CD4-positive, alpha-beta memory T cell (primary cell): ENCODE results near the gene TACC2. TPM values are rescaled to one million over a fixed set of nuclear protein-coding genes. Genes with fewer than 3 reads are reported as not detected.
A peak's percentile ranks its signal among the peaks of the same experiment; 100 is the strongest.

Source experiments
- CTCF ChIA-PET: fragments of 350-600 bp; sonication (Branson Sonifier 250); formaldehyde crosslinking; loops from one replicate; lab custom pipeline; 2021; ENCODE audit warnings: inconsistent platforms; ENCODE audit not compliant: partially characterized antibody; lab: Charles Lee
- POLR2A ChIA-PET: fragments of 350-600 bp; sonication (Branson Sonifier 250); formaldehyde crosslinking; loops from one replicate; lab custom pipeline; 2021; ENCODE audit not compliant: partially characterized antibody; lab: Charles Lee
- DNase-seq, 5 donors: peaks; one replicate each; pipeline versions ENCODE4 v3.0.0 to v3.0.0-alpha.2; 2020 to 2022; ENCODE audit warnings: mixed read lengths in 1 of 5
- H3K27ac ChIP-seq: one replicate; pipeline ENCODE4 v1.7.0; 2013; ENCODE audit warnings: low read depth, low read length
- H3K27me3 ChIP-seq: 2 replicates; pipeline ENCODE4 v1.7.0; 2013; ENCODE audit warnings: mild to moderate bottlenecking, low read length, moderate library complexity; ENCODE audit not compliant: insufficient read depth
- H3K36me3 ChIP-seq: 2 replicates; pipeline ENCODE4 v1.7.0; 2013; ENCODE audit warnings: mild to moderate bottlenecking, low read length, moderate library complexity; ENCODE audit not compliant: insufficient read depth
- H3K4me1 ChIP-seq: 2 replicates; pipeline ENCODE4 v1.7.0; 2013; ENCODE audit warnings: mild to moderate bottlenecking, low read length, moderate library complexity; ENCODE audit not compliant: insufficient read depth
- H3K4me3 ChIP-seq, 2 donors: one replicate each; pipeline ENCODE4 v1.7.0; 2013; ENCODE audit warnings: low read length in 2 of 2, mild to moderate bottlenecking in 1 of 2
- H3K9me3 ChIP-seq, 2 donors: one replicate each; pipeline ENCODE4 v1.7.0; 2013; ENCODE audit warnings: low read length in 2 of 2, control low read depth in 1 of 2; ENCODE audit not compliant: control insufficient read depth in 1 of 2
- H3K27ac Mint-ChIP-seq, 7 donors: one replicate each; pipeline ENCODE4 v1.8.0; 2020 to 2021; ENCODE audit warnings: mixed read lengths in 7 of 7, mild to moderate bottlenecking in 6 of 7, inconsistent platforms in 3 of 7, moderate library complexity in 3 of 7
- H3K27me3 Mint-ChIP-seq, 2 donors: one replicate each; pipeline ENCODE4 v1.8.0; 2020 to 2021; ENCODE audit warnings: mixed read lengths in 2 of 2
- H3K36me3 Mint-ChIP-seq, 2 donors: one replicate each; pipeline ENCODE4 v1.8.0; 2020 to 2021; ENCODE audit warnings: mixed read lengths in 2 of 2, inconsistent platforms in 1 of 2, mild to moderate bottlenecking in 1 of 2
- H3K4me1 Mint-ChIP-seq, 4 donors: one replicate each; pipeline ENCODE4 v1.8.0; 2020 to 2021; ENCODE audit warnings: mixed read lengths in 4 of 4, mild to moderate bottlenecking in 1 of 4
- H3K4me3 Mint-ChIP-seq, 8 donors: one replicate each; pipeline ENCODE4 v1.8.0; 2020 to 2021; ENCODE audit warnings: mixed read lengths in 8 of 8, mild to moderate bottlenecking in 7 of 8, moderate library complexity in 6 of 8, inconsistent platforms in 3 of 8
- H3K9me3 Mint-ChIP-seq, 8 donors: one replicate each; pipeline ENCODE4 v1.8.0; 2020 to 2021; ENCODE audit warnings: mixed read lengths in 8 of 8, mild to moderate bottlenecking in 5 of 8, inconsistent platforms in 3 of 8, moderate library complexity in 1 of 8
- intact Hi-C: fragments of 100-400 bp; cut with micrococcal nuclease; formaldehyde crosslinking; loops from one replicate; pipeline ENCODE4 v1.15.1; 2023
- polyA plus RNA-seq, 2 donors: library from polyadenylated mRNA; unstranded; fragments of 300-500 nt; fragmentation: Illumina TruSeq; gene quantifications; one replicate each; pipeline ENCODE4 v1.2.3, GENCODE V29; 2021
- total RNA-seq, 2 experiments: library from RNA; stranded (reverse); gene quantifications; one replicate each; pipeline ENCODE4 v1.2.3, GENCODE V29; 2021

Gene TACC2
- total and polyA plus RNA-seq, 4 experiments from 2014 or later, result not detected

GRCh38 chr10:122158362-122158761, 169.4 kb downstream of the TACC2 start:
- H3K4me3 Mint-ChIP-seq, result no peak overlapping the region
- H3K36me3 ChIP-seq, result no peaks in the 10 kb centered on the region
- no peak overlapping the region for H3K27ac ChIP-seq
- intact Hi-C loops, result no loop called here
- H3K27ac Mint-ChIP-seq, result no peak overlapping the region
- H3K27me3 Mint-ChIP-seq, result peaks cover 28 to 37% of the 10 kb centered on the region in 2 donors
- no peaks in the 10 kb centered on the region for H3K4me1 ChIP-seq
- POLR2A ChIA-PET, result no interaction called here
- CTCF ChIA-PET, result no interaction called here
- no peak for DNase-seq
- peaks cover 8% of the 10 kb centered on the region for H3K27me3 ChIP-seq
- H3K9me3 ChIP-seq, result no peaks in the 10 kb centered on the region
- H3K4me1 Mint-ChIP-seq, result no peaks in the 10 kb centered on the region
- H3K4me3 ChIP-seq, result no peak overlapping the region
- no peaks in the 10 kb centered on the region for H3K36me3 Mint-ChIP-seq
- H3K9me3 Mint-ChIP-seq, result peaks cover 0 to 1% (median 0%) of the 10 kb centered on the region in 8 donors

DNA sequence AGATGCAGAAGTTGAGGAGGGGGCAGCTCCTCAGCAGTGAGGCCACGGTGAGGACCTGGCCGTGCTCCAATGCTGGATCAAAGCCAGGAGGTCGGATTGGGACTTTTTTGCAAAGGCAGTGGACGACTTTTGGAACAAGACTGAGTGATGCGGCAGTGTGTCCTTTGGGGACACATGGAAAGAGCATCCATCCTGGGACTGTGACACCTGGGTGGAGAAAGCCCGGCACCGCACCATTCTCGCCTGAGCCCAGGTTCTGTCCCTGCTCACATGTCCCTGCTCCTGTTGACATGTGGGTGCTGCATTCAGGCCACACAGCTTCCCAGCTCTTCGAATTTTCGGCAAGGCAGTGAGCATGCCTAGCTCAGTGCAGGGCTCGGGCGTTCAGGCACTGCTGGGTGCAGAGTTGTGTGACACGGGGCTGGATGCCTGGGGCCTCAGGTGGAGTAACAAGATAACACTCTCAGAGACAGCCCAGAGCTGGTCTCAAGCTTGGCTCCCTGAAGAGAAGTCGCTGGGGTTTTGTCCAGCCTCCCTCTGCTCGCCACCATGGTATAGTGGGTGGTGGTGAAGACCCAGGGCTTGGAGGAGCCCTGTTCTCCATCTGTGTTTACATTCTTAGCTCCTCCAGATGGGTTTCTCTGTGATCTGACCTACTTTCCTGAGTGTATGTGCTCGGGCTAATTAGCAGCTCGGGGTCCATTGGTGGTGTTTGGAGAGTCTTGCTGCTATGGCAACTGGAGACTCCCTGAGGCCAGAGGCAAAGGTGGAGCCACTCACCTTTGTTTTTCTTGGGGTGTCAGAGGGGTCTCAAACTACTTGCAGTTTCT, 170.4 kb downstream of the TACC2 start:
- ChIA-PET CTCF (no interaction called here), POLR2A (no interaction called here)
- H3K9me3 Mint-ChIP-seq, result peaks cover 0 to 1% (median 0%) of the 10 kb centered on the region in 8 donors
- intact Hi-C loops, result no loop called here
- peaks cover 12% of the 10 kb centered on the region for H3K27me3 ChIP-seq
- no peak for DNase-seq
- no peaks in the 10 kb centered on the region for H3K4me1 ChIP-seq
- H3K27ac ChIP-seq, result no peak overlapping the region
- peaks cover 3 to 5% (median 4%) of the 10 kb centered on the region in 4 donors for H3K4me1 Mint-ChIP-seq
- no peak overlapping the region for H3K27ac Mint-ChIP-seq
- H3K27me3 Mint-ChIP-seq, result peaks cover 31 to 41% of the 10 kb centered on the region in 2 donors
- no peaks in the 10 kb centered on the region for H3K36me3 ChIP-seq
- no peaks in the 10 kb centered on the region for H3K36me3 Mint-ChIP-seq
- no peak overlapping the region for H3K4me3 ChIP-seq
- H3K4me3 Mint-ChIP-seq, result no peak overlapping the region
- H3K9me3 ChIP-seq, result no peaks in the 10 kb centered on the region

- Mint-ChIP-seq H3K36me3 (no peaks in the 10 kb centered on the region), H3K4me3 (no peak overlapping the region), H3K27ac (no peak overlapping the region), H3K27me3 (peaks cover 42 to 57% of the 10 kb centered on the region in 2 donors), H3K9me3 (peaks cover 0 to 5% (median 0%) of the 10 kb centered on the region in 8 donors), H3K4me1 (peaks cover 5 to 12% (median 9%) of the 10 kb centered on the region in 4 donors)
- no peaks in the 10 kb centered on the region for H3K4me1 ChIP-seq
- intact Hi-C loops, result no loop called here
- no peak overlapping the region for H3K4me3 ChIP-seq
- peaks cover 17% of the 10 kb centered on the region for H3K27me3 ChIP-seq
- no peak overlapping the region for H3K27ac ChIP-seq
- no peaks in the 10 kb centered on the region for H3K9me3 ChIP-seq
- ChIA-PET POLR2A (no interaction called here), CTCF (no interaction called here)
- no peak for DNase-seq
- H3K36me3 ChIP-seq, result no peaks in the 10 kb centered on the region
Observed at GRCh38 chr10:122161795-122162194, 172.8 kb downstream of the TACC2 start.

- no peaks in the 10 kb centered on the region for H3K36me3 ChIP-seq
- ChIA-PET POLR2A (no interaction called here), CTCF (no interaction called here)
- no peak overlapping the region for H3K27ac ChIP-seq
- no peaks in the 10 kb centered on the region for H3K9me3 ChIP-seq
- Mint-ChIP-seq H3K36me3 (no peaks in the 10 kb centered on the region), H3K4me3 (peak overlapping the region in 2 of 8 donors; percentile 43 to 58), H3K4me1 (peaks cover 5 to 12% (median 9%) of the 10 kb centered on the region in 4 donors), H3K27ac (no peak overlapping the region), H3K27me3 (peaks cover 46 to 60% of the 10 kb centered on the region in 2 donors), H3K9me3 (peaks cover 0 to 5% (median 0%) of the 10 kb centered on the region in 8 donors)
- H3K4me3 ChIP-seq, result no peak overlapping the region
- no peaks in the 10 kb centered on the region for H3K4me1 ChIP-seq
- H3K27me3 ChIP-seq, result peaks cover 17% of the 10 kb centered on the region
- DNase-seq, result no peak
- intact Hi-C loops, result no loop called here
Observed at GRCh38 chr10:122162671-122163173, 173.8 kb downstream of the TACC2 start.

GRCh38 chr10:122163174-122164022, 174.4 kb downstream of the TACC2 start:
- Histone ChIP-seq H3K9me3 (no peaks in the 10 kb centered on the region), H3K27ac (no peak overlapping the region), H3K36me3 (no peaks in the 10 kb centered on the region), H3K27me3 (peaks cover 17% of the 10 kb centered on the region), H3K4me1 (no peaks in the 10 kb centered on the region), H3K4me3 (no peak overlapping the region)
- Mint-ChIP-seq H3K4me3 (peak overlapping the region in 1 of 8 donors; percentile 36), H3K27ac (no peak overlapping the region), H3K36me3 (no peaks in the 10 kb centered on the region), H3K9me3 (peaks cover 0 to 5% (median 0%) of the 10 kb centered on the region in 8 donors), H3K27me3 (peaks cover 46 to 59% of the 10 kb centered on the region in 2 donors), H3K4me1 (peaks cover 5 to 12% (median 9%) of the 10 kb centered on the region in 4 donors)
- POLR2A ChIA-PET, result no interaction called here
- DNase-seq, result no peak
- intact Hi-C loops, result no loop called here
- CTCF ChIA-PET, result no interaction called here

- ChIA-PET CTCF (no interaction called here), POLR2A (no interaction called here)
- Mint-ChIP-seq H3K36me3 (no peaks in the 10 kb centered on the region), H3K4me3 (peak overlapping the region in 6 of 8 donors; percentile 6 to 72 (median 40)), H3K27me3 (peaks cover 47 to 52% of the 10 kb centered on the region in 2 donors), H3K9me3 (peaks cover 0 to 3% (median 0%) of the 10 kb centered on the region in 8 donors), H3K27ac (no peak overlapping the region), H3K4me1 (peaks cover 5 to 12% (median 9%) of the 10 kb centered on the region in 4 donors)
- DNase-seq, result no peak
- intact Hi-C loops, result no loop called here
- H3K36me3 ChIP-seq, result no peaks in the 10 kb centered on the region
- no peaks in the 10 kb centered on the region for H3K4me1 ChIP-seq
- no peaks in the 10 kb centered on the region for H3K9me3 ChIP-seq
- H3K4me3 ChIP-seq, result no peak overlapping the region
- H3K27ac ChIP-seq, result no peak overlapping the region
- peaks cover 17% of the 10 kb centered on the region for H3K27me3 ChIP-seq
Observed at GRCh38 chr10:122164023-122164601, 175.1 kb downstream of the TACC2 start.
